Measurements from ENCODE around the gene PPARA.

PPARA gene

GRCh38 chr22:46267431-46268279 lies 117.3 kb downstream of the PPARA start, which contains the start of gene TTC38:
TSS of gene TTC38 (plus strand) at chr22:46268008. CDS start at chr22:46268040, 32 bp downstream.
- peak; percentile 79 for DNase-seq (ENCODE audit: low read depth)
- TF ChIP-seq CTCF (IDR thresholded peaks at IDR 0.05; ENCODE audit: low read length, missing control alignments): no peak
- H3K4me3 ChIP-seq (replicated peaks; ENCODE audit: low read depth, low read length): peak within 1 kb of the TSS; percentile 85

GRCh38 chr22:46269564-46269963 lies 119.2 kb downstream of the PPARA start:
- no peak overlapping the region for H3K4me3 ChIP-seq (replicated peaks; ENCODE audit: low read depth, low read length)
- no peak for DNase-seq (ENCODE audit: low read depth)

GRCh38 chr22:46272196-46272595 lies 121.9 kb downstream of the PPARA start:
- no peak for TF ChIP-seq CTCF (IDR thresholded peaks at IDR 0.05; ENCODE audit: low read length, missing control alignments)
- H3K4me3 ChIP-seq (replicated peaks; ENCODE audit: low read depth, low read length): no peak overlapping the region
- DNase-seq (ENCODE audit: low read depth): no peak

More at GRCh38 chr22:46269564-46269963, 119.2 kb downstream of the PPARA start:
- no peak for TF ChIP-seq CTCF (IDR thresholded peaks at IDR 0.05; ENCODE audit: low read length, missing control alignments)

- H3K4me3 ChIP-seq (replicated peaks; ENCODE audit: low read depth, low read length): no peak overlapping the region
- DNase-seq (ENCODE audit: low read depth): no peak
- no peak for TF ChIP-seq CTCF (IDR thresholded peaks at IDR 0.05; ENCODE audit: low read length, missing control alignments)
Measured at GRCh38 chr22:46272762-46273431, 122.6 kb downstream of the PPARA start.

- no peak for TF ChIP-seq CTCF (IDR thresholded peaks at IDR 0.05; ENCODE audit: low read length, missing control alignments)
- no peak for DNase-seq (ENCODE audit: low read depth)
- H3K4me3 ChIP-seq (replicated peaks; ENCODE audit: low read depth, low read length): no peak overlapping the region
Measured at GRCh38 chr22:46273432-46274148, 123.3 kb downstream of the PPARA start.

GRCh38 chr22:46274381-46274780 lies 124.1 kb downstream of the PPARA start:
- DNase-seq (ENCODE audit: low read depth): no peak

More at GRCh38 chr22:46274381-46274780, 124.1 kb downstream of the PPARA start:
- no peak overlapping the region for H3K4me3 ChIP-seq (replicated peaks; ENCODE audit: low read depth, low read length)
- no peak for TF ChIP-seq CTCF (IDR thresholded peaks at IDR 0.05; ENCODE audit: low read length, missing control alignments)
